SK-N-SH (cell line): Measurements from ENCODE around the gene PARD3.

Experiments
- CTCF ChIP-seq: fragments of 200-600 bp; sonication (generic); IDR thresholded peaks from 2 replicates; pipeline ENCODE4 v1.6.1; 2017; ENCODE audit warnings: antibody characterized with exemption, mild to moderate bottlenecking, moderate library complexity
- EP300 ChIP-seq, 2 experiments: IDR thresholded peaks; 2 replicates each; pipeline versions ENCODE4 v1.4.0 to v1.6.1; 2012; ENCODE audit warnings: borderline replicate concordance in 1 of 2, low read depth in 1 of 2, low read length in 1 of 2
- EZH2phosphoT487 ChIP-seq: fragments of 200-600 bp; sonication (generic); IDR thresholded peaks from 2 replicates; pipeline ENCODE4 v1.6.1; 2017; ENCODE audit warnings: low read depth, mixed run types, mild to moderate bottlenecking, antibody characterized with exemption, moderate library complexity, borderline replicate concordance
- GABPA ChIP-seq: IDR thresholded peaks from 2 replicates; pipeline ENCODE4 v1.4.0; 2012; ENCODE audit warnings: low read depth, mild to moderate bottlenecking
- MAX ChIP-seq: IDR thresholded peaks from 2 replicates; pipeline ENCODE4 v1.4.0; 2012; ENCODE audit warnings: low read depth
- MEF2A ChIP-seq: IDR thresholded peaks from 2 replicates; pipeline ENCODE4 v1.4.0; 2012; ENCODE audit warnings: low read depth, borderline replicate concordance
- POLR2AphosphoS5 ChIP-seq: IDR thresholded peaks from 2 replicates; pipeline ENCODE4 v1.6.1; 2012; ENCODE audit warnings: low read depth, low read length
- RCOR1 ChIP-seq: fragments of 150-350 bp; IDR thresholded peaks from 2 replicates; pipeline ENCODE4 v1.6.1; 2017; ENCODE audit warnings: antibody characterized with exemption, low read length
- REST ChIP-seq: IDR thresholded peaks from 2 replicates; pipeline ENCODE4 v1.6.1; 2012; ENCODE audit warnings: mild to moderate bottlenecking, low read depth, low read length, moderate library complexity
- RFX5 ChIP-seq: IDR thresholded peaks from 2 replicates; pipeline ENCODE4 v1.6.1; 2012; ENCODE audit warnings: mild to moderate bottlenecking, improper control_type of control experiment, low read length
- SIN3A ChIP-seq: IDR thresholded peaks from 2 replicates; pipeline ENCODE4 v1.6.1; 2012; ENCODE audit warnings: low read depth, mild to moderate bottlenecking, low read length, moderate library complexity, borderline replicate concordance
- TAF1 ChIP-seq: IDR thresholded peaks from 2 replicates; pipeline ENCODE4 v1.6.1; 2012; ENCODE audit warnings: low read depth, mild to moderate bottlenecking, low read length, moderate library complexity, borderline replicate concordance

GRCh38 chr10:34408956-34409355 lies 406.1 kb downstream of the PARD3 start:
- TF ChIP-seq CTCF (no peak), POLR2AphosphoS5 (no peak), EP300 (IDR thresholded peaks at IDR 0.05; ENCODE audit: borderline replicate concordance in 1 of 2, low read depth in 1 of 2, low read length in 1 of 2) (no peak), GABPA (no peak), RCOR1 (no peak), REST (no peak), MAX (no peak), EZH2phosphoT487 (no peak), TAF1 (no peak), MEF2A (no peak), SIN3A (no peak), RFX5 (no peak)
